ENCODE results near the gene JAM2.
A peak's percentile ranks its signal among the peaks of the same experiment; 100 is the strongest.

Gene JAM2

GRCh38 chr21:25632296-25632695 is 6.8 kb upstream of the JAM2 start:
- DNase-seq = no peak
- Histone ChIP-seq H3K36me3 (no peaks in the 10 kb centered on the region), H3K27me3 (no peaks in the 10 kb centered on the region), H3K9me3 (no peaks in the 10 kb centered on the region), H3K4me1 (peaks cover 5% of the 10 kb centered on the region; the same call in 1 of the 2 replicates), H3K4me3 (ENCODE audit: low read depth, low read length) (no peak overlapping the region)
- no peak for TF ChIP-seq CTCF (IDR thresholded peaks at IDR 0.05; ENCODE audit: low read depth, low read length)

- DNase-seq = no peak
- H3K4me3 ChIP-seq (ENCODE audit: low read depth, low read length) = no peak overlapping the region
These were observed 3.7 kb upstream of the JAM2 start for GRCh38 chr21:25635310-25635709.

GRCh38 chr21:25636727-25637126 is 2.3 kb upstream of the JAM2 start:
- no peak for TF ChIP-seq CTCF (IDR thresholded peaks at IDR 0.05; ENCODE audit: low read depth, low read length)

More at GRCh38 chr21:25635310-25635709, 3.7 kb upstream of the JAM2 start:
- H3K36me3 ChIP-seq = no peaks in the 10 kb centered on the region
- peaks cover 5% of the 10 kb centered on the region; the same call in 1 of the 2 replicates for H3K4me1 ChIP-seq
- H3K9me3 ChIP-seq = no peaks in the 10 kb centered on the region
- TF ChIP-seq CTCF (IDR thresholded peaks at IDR 0.05; ENCODE audit: low read depth, low read length) = no peak
- no peaks in the 10 kb centered on the region for H3K27me3 ChIP-seq

GRCh38 chr21:25637851-25638659 is 1.0 kb upstream of the JAM2 start:
- Histone ChIP-seq H3K27me3 (no peaks in the 10 kb centered on the region), H3K4me3 (ENCODE audit: low read depth, low read length) (no peak overlapping the region), H3K4me1 (no peaks in the 10 kb centered on the region; the same call in none of the 2 replicates), H3K9me3 (no peaks in the 10 kb centered on the region), H3K36me3 (no peaks in the 10 kb centered on the region)
- DNase-seq = no peak
- no peak for TF ChIP-seq CTCF (IDR thresholded peaks at IDR 0.05; ENCODE audit: low read depth, low read length)

More at GRCh38 chr21:25636727-25637126, 2.3 kb upstream of the JAM2 start:
- Histone ChIP-seq H3K4me1 (peaks cover 5% of the 10 kb centered on the region), H3K27me3 (no peaks in the 10 kb centered on the region), H3K9me3 (no peaks in the 10 kb centered on the region), H3K36me3 (no peaks in the 10 kb centered on the region), H3K4me3 (ENCODE audit: low read depth, low read length) (no peak overlapping the region)
- no peak for DNase-seq

- no peaks in the 10 kb centered on the region; the same call in none of the 2 replicates for H3K4me1 ChIP-seq
- H3K27me3 ChIP-seq = no peaks in the 10 kb centered on the region
- H3K4me3 ChIP-seq (ENCODE audit: low read depth, low read length) = peak overlapping the region; percentile 82
- DNase-seq = peak; percentile 78
- no peaks in the 10 kb centered on the region for H3K36me3 ChIP-seq
- H3K9me3 ChIP-seq = no peaks in the 10 kb centered on the region
- TF ChIP-seq CTCF (IDR thresholded peaks at IDR 0.05; ENCODE audit: low read depth, low read length) = peak; percentile 16; the same call in 1 of the 2 replicates
These were observed 618 bp downstream of the JAM2 start for GRCh38 chr21:25639551-25640201.
